Fibroblast of upper back skin (primary cell): ENCODE measurements around the gene HOXC4.

Experiments used
- DNase-seq: peaks from one replicate; pipeline ENCODE4 v3.0.0-alpha.2; 2013

The HOXC4 gene

DNA sequence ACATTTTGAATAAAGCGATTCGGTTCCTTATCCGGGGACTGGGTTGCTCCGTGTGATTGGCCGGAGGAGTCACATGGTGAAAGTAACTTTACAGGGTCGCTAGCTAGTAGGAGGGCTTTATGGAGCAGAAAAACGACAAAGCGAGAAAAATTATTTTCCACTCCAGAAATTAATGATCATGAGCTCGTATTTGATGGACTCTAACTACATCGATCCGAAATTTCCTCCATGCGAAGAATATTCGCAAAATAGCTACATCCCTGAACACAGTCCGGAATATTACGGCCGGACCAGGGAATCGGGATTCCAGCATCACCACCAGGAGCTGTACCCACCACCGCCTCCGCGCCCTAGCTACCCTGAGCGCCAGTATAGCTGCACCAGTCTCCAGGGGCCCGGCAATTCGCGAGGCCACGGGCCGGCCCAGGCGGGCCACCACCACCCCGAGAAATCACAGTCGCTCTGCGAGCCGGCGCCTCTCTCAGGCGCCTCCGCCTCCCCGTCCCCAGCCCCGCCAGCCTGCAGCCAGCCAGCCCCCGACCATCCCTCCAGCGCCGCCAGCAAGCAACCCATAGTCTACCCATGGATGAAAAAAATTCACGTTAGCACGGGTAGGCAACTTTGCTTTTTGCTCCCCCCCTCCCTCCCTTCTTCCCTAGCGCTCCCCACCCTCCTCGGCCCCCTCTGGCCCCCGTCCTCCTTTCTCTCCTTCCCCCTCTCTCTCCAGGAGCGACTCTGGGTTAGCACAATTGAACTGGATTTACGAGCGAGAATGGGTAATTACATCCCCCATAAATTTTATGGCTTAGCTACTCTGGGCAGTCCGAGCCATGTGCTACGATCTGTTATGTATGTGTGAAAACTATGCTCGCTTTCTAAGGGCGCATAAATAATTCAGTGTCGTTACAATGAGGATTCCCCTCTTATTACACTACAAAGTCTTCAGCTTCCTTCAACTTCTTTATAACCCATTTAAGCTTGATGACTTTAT, at the start of gene HOXC4:
TSS of gene HOXC4 (plus strand) at position 85 of the 991 bp plus-strand sequence. CDS start at position 173, 88 bp downstream.
- peak; percentile 72 for DNase-seq

DNA sequence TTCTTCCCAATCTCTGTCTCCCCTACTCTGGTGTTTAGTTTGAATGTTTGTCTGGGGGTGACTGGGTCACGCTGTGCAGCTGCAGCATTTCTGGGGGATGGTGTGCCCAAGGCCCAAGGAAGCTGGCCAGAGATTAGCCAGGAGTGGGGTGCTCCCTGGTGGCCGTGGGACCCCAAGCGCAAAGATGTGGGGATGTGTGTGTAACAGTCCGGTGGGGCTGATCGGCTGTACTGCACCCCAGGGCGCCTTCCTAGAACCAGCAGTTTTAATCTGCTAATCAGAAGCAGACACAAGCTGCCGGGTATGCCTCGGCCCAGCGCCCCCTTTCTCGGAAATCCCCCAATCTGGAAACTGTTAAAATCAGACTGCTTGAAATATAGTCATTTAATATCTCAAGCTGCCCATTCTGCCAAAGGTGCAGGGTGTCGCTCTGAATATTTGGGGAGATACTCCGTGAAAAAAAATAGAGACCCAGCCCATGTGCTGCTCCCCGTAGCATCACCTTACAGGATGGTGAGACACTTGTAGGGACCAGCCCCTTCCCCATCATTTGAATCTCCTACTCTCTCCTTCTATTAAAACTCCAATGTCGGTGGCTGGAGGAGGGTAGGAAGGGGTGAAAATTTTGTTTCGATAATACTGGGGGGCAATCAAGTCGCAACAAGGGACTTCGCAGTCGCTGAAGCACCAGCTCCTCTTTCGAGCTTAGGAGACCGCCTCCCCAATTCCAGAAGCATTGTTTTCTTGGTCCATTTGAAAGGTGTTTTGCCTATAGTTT, 49.4 kb upstream of the HOXC4 start:
- DNase-seq: peak; percentile 42

GRCh38 chr12:54004841-54005530, 48.6 kb upstream of the HOXC4 start:
- peak; percentile 45 for DNase-seq

DNA sequence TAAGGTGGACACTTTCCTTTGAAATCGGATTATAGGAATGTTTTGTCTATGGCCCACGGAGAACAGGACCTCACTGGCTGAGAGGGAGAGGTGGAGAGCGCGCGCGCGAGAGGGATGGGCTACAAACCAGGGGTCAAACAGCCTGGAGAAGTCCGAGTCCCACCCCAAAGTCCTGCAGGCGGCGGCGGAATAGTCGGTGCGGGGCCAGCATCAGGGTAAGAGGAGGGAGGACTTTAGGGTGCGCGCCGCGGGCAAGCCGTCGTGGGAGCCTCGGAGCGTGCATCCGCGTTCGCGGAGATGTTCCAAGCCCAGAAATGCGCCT, 48.1 kb upstream of the HOXC4 start:
- no peak for DNase-seq

DNA sequence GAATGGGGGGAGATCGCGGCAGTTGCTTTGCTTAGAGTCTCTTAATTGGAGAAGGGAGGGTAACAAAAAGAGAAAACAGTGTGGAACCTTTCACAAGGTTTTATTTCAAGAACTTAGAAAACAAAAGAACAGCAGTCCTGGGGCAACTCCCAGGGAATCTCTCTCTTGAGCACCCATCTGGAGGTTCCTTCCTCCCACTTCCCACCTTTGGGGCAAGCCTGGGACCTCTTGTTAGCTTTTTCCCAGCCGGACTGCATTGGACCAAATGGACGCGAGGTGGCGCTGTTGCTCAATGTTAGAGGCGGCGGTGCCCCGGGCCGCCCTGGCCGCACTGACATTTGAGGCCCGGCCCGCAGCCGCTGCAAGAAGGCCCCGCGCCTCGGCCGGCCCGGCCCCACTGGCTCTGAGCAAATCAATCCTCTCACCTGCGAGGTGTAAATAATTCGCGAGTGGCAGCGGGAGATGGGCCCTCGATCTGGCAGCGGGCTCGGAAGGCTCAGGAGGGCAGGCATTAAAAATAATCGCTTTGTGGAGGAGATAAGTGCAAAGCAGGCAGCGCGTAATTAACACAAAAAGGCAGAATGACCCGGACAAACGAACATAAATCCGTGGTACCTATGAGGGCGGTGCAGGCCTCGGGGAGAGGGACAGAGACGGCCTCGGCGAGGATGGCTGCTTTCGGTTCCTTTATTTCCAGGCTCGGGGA, 47.6 kb upstream of the HOXC4 start:
- peak; percentile 83 for DNase-seq

DNA sequence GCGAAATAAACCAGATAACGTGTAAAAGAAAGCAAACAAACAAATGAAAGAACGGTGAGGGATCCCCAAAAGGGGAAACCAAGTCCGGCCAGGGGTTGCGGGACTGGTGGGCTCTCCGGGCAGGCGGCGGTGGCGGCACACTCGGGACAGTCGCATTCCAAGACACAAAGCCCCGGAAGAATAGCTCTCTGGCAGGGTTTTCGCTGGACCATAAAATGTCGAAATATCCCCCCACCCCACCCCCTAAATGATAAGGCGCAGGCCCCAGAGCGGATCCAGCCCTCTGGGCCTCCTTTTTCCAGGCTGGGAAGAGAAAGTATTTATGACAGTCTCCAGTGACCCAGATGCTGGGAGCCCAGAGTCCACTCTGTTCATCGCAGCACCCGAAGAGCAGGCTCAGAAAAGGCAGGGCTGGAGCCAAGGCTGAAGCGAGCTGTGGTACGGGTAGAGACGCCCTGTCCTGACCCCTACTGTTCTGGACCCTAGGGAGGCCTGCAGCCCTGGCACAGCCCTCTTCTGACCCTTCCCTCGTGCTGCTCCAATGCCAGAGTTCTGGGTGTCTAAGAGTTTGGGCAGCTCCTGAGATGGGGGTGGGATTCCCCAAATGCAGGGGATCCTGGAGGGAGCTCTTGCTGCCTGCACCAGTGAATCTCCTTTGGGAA, 46.9 kb upstream of the HOXC4 start:
- no peak for DNase-seq

DNA sequence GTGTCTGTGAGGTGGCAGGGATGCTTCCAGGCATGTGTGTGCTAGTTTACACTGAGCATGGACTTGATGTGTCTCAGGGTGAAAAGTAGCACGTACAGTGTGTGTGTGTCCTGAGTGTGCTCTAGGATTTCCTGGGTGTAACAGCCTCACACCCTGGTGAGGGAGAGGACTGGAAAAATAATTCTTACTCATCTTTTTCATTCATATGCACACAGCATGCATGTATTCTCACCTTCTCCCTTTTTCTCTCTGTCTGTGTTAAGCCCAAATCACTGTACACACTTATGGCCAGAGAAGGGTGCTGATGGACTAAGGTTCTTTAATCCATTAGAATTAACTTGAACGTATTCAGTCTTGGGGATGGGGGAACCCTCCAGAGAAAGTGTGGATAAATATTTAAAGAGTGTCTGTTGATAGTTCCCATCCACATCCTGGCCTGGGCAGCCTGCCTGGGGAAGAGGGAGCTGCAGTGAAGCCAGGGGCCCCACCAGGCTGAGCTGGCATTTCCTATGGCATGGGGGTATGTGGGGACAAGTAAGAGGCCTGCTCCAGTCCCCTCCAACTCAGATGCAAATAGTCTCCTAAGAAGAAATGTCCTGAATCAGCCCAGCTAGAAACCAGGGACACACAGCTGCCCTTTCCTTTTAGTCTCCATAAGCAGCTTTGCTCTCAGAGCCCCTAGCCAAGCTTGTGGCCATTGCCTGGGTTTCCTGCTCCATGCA, 45.9 kb upstream of the HOXC4 start:
- no peak for DNase-seq

DNA sequence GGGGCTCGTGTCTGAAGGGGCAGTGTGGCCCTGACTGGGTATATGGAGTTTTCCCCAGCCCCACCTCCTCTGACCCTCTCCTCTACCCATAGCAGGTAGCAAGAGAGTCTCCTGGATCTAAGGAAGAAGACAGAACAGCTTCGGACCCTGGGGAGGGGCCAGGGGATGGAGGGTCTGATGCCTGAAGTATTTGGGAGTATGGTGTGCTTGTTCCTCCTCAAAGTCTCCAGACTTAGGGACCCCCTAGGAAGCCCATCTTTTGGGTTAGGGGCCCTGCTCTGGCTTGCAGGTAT, 45.4 kb upstream of the HOXC4 start:
- no peak for DNase-seq

- no peak for DNase-seq
Observed at GRCh38 chr12:54009171-54010052, 44.2 kb upstream of the HOXC4 start.

- DNase-seq: no peak
Observed at GRCh38 chr12:54010053-54010971, 43.3 kb upstream of the HOXC4 start.

GRCh38 chr12:54010972-54011664, 42.5 kb upstream of the HOXC4 start:
- DNase-seq: no peak

- DNase-seq: no peak
Observed at GRCh38 chr12:54011665-54012532, 41.7 kb upstream of the HOXC4 start.

DNA sequence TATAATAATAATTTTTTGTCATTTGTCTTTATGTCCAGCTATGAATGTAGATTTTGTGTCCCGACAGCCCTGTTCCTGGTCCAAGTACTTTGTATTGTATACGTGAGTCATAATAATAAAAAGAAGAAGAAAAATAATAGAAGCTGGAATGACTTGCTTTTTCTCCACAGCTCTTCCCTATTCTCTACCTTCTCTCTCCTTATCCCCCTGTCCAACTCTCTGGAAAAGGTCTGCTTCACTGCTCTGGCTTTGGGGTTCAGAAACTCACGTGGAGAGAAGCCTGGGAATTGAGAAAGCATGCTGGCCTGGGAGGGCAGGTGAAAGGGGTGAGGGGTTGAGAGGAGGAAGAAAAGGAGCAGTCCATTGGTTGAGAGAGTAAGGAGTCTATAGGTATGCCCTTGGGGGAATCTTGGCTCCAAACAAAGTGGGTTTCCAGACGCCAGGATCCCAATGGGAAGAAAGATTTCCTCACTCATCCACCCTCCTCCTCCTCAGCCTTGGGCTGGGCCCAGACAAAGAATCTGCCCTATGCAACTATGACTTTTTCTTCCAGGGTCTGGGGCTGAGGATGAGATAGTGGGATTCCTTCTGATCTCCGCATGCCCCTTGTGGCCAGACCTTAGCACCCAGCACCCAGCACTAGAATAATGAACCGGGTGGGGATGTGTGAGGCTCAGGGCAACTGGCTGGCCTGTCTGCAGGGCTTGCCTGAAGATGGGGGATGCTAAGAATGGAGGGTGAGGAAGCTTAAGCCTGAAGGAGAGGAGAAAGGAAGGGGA, 40.8 kb upstream of the HOXC4 start:
- DNase-seq: no peak

DNA sequence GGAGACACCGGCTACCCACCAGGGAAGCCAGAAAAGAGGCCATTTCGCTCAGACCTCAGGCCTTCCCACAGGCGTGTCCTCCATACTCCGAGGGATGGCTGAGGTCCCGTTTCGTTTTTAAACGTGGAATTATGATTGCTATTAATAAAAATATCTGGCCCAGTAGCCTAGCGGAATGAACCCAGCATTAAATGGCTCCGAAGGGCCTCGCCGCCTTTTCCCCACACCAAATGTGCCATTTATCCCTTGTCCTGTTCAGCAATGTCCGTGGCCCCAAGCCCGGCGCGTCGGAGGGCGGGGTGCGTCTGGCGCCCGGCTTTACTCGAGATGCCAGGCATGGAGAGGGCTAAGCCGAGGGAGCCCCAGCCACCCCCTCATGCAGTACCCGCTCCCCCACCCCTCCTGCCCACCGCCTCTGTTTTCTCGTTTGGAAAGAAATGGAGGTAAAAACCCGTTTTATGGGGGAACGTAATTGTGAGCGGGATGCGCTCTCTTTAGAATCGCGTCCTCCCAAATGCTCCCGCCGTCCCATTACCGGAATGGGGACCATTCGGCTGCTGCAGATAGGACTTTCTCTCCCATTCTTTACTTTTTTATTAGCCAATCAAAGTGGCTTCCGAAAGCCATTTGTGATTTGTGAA, 39.1 kb upstream of the HOXC4 start:
- no peak for DNase-seq

GRCh38 chr12:54015018-54015931, 38.4 kb upstream of the HOXC4 start:
- DNase-seq: no peak
